Fibroblast of lung (primary cell): ENCODE measurements around the gene RERE.

Experiments used
- EZH2 ChIP-seq: IDR thresholded peaks from 2 replicates; pipeline ENCODE4 v1.5.1; 2012; ENCODE audit warnings: low read length, control low read depth, mild to moderate bottlenecking; ENCODE audit errors: missing control alignments
- TF ChIP-seq, protein P1 (sequence below), 2 donors: IDR thresholded peaks in 1 of 2; conservative IDR thresholded peaks in 1 of 2; 1 replicate in 1 of 2; 2 replicates in 1 of 2; pipeline ENCODE4 v1.5.1; 2011 to 2012; ENCODE audit warnings: low read length in 2 of 2, control low read depth in 1 of 2, inconsistent platforms in 1 of 2, low read depth in 1 of 2, mild to moderate bottlenecking in 1 of 2

DNA sequence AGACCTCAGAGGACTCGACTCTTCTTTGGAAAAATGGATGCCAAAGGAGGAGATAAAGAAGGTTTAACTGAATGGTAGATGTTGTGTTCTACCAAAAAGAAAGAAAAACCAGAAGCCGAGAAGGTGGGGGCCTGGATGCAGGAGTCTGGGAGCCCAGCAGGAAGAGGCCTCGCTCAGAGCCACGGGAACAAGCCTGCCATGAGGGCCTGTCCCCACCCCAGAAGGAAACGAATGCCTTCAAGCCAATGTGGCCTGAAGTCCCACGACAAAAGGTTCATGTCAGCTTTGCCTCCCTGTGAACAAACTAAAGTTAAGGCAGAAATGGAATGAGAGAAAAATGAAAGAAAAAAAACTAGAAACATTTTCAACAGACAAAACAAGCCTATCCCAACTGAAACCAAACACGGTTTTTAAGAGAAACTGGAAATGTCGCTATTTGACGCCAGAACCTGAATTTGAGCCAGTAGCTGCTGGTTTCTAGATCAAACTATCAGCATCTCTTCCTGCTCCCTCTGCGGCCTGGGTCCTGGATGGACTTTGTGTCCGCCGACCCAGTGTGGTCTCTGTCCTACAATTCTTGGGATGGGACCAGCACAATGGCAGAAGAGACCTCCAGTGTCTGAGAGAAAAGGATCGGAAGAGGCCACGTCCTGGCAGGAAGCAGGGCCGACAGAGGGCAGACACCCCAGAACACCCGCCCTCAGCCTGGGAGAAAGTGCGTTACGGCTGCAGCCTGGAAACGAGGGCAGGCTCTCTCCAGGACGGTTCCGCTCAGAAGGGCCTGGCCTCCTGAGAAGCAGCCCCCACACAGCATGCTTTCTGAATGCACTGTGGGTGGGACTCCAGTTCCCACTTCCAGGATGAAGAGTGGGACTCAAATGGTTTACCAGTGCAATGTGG, 464.3 kb downstream of the RERE start:
- TF ChIP-seq, protein P1, sequence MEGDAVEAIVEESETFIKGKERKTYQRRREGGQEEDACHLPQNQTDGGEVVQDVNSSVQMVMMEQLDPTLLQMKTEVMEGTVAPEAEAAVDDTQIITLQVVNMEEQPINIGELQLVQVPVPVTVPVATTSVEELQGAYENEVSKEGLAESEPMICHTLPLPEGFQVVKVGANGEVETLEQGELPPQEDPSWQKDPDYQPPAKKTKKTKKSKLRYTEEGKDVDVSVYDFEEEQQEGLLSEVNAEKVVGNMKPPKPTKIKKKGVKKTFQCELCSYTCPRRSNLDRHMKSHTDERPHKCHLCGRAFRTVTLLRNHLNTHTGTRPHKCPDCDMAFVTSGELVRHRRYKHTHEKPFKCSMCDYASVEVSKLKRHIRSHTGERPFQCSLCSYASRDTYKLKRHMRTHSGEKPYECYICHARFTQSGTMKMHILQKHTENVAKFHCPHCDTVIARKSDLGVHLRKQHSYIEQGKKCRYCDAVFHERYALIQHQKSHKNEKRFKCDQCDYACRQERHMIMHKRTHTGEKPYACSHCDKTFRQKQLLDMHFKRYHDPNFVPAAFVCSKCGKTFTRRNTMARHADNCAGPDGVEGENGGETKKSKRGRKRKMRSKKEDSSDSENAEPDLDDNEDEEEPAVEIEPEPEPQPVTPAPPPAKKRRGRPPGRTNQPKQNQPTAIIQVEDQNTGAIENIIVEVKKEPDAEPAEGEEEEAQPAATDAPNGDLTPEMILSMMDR (conservative IDR thresholded peaks at IDR 0.05 in 1 of 2, IDR thresholded peaks at IDR 0.05 in 1 of 2; ENCODE audit: low read depth in 1 of 2, low read length in 2 of 2): no peak
- no peak for TF ChIP-seq EZH2
